IPS-18a (cell line): ENCODE results near the gene MAVS.
"Not testable (repeated sequence)": the region's sequence is repeated elsewhere in the genome, so short reads cannot be mapped to it uniquely, and the experiment has no call there.

Source experiments
- H3K27ac ChIP-seq: one replicate; pipeline ENCODE4 v1.5.1; 2013; ENCODE audit warnings: low read length
- H3K27me3 ChIP-seq: one replicate; pipeline ENCODE4 v1.6.1; 2013; ENCODE audit warnings: mild to moderate bottlenecking, low read length; ENCODE audit not compliant: control insufficient read depth, insufficient read depth
- H3K36me3 ChIP-seq: one replicate; pipeline ENCODE4 v1.6.1; 2013; ENCODE audit warnings: low read depth, low read length; ENCODE audit not compliant: control insufficient read depth
- H3K4me1 ChIP-seq: one replicate; pipeline ENCODE4 v1.6.1; 2013; ENCODE audit warnings: low read depth, low read length; ENCODE audit not compliant: control insufficient read depth
- H3K4me3 ChIP-seq: one replicate; pipeline ENCODE4 v1.5.1; 2013; ENCODE audit warnings: low read length
- H3K9ac ChIP-seq: one replicate; pipeline ENCODE4 v1.6.1; 2013; ENCODE audit warnings: mild to moderate bottlenecking, low read length, moderate library complexity
- H3K9me3 ChIP-seq: one replicate; pipeline ENCODE4 v1.6.1; 2013; ENCODE audit warnings: low read depth, low read length; ENCODE audit not compliant: control insufficient read depth

MAVS gene

GRCh38 chr20:3904857-3905256 lies 58.2 kb downstream of the MAVS start:
- no peaks in the 10 kb centered on the region for H3K27me3 ChIP-seq
- no peaks in the 10 kb centered on the region for H3K9me3 ChIP-seq
- H3K4me1 ChIP-seq, result peaks cover 4% of the 10 kb centered on the region
- no peak overlapping the region for H3K4me3 ChIP-seq
- no peak overlapping the region for H3K27ac ChIP-seq
- H3K36me3 ChIP-seq, result peaks cover 26% of the 10 kb centered on the region
- no peak overlapping the region for H3K9ac ChIP-seq

GRCh38 chr20:3906744-3907721 lies 60.4 kb downstream of the MAVS start:
- not testable (repeated sequence) for H3K27ac ChIP-seq

DNA sequence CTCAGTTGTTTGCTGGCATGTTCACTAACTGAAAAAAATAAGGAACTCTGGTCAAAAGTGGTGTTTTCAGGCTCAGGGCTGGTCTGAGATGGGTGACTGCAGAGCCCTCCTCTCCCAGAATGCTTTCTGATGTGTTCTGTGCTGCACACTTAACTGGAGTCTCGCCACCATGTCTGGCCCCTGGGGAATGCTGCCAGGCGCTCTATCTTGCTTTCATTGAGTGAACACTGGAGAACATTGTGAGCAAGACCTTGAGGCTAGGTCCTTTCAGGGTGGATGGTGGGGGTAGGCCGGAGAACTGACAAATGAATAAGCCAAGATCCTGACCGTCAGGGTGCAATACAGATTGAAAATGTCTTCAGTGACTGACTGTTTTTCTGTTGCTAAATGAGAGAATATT lies 62.0 kb downstream of the MAVS start:
- Histone ChIP-seq H3K36me3 (peaks cover 61% of the 10 kb centered on the region), H3K9ac (no peak overlapping the region), H3K27me3 (no peaks in the 10 kb centered on the region), H3K27ac (no peak overlapping the region), H3K9me3 (no peaks in the 10 kb centered on the region), H3K4me1 (no peaks in the 10 kb centered on the region), H3K4me3 (no peak overlapping the region)

More at GRCh38 chr20:3906744-3907721, 60.4 kb downstream of the MAVS start:
- not testable (repeated sequence) for H3K9me3 ChIP-seq, H3K4me3 ChIP-seq, H3K4me1 ChIP-seq, H3K9ac ChIP-seq, H3K27me3 ChIP-seq
- H3K36me3 ChIP-seq, result peaks cover 48% of the 10 kb centered on the region

DNA sequence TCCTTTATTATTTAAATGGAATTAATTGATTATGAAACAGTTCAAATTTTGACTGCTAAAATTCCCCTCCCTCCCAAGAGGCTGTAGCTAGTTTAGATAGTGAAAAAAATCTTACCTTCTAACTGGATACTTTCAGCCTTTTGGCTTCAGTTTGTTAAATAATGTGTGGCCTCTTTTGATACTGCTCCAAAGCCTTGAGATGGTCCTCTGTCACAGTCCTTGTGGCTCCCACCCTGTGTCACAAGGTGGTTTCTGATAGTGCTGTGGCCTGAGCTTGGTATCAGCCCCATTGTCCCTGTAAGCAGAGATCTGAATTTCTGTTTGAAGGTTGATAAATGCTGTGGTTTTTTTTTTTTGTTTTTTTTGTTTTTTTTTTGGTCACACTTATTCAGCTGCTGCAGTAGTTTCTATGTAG lies 63.3 kb downstream of the MAVS start:
- Histone ChIP-seq H3K36me3 (peaks cover 71% of the 10 kb centered on the region), H3K27ac (no peak overlapping the region), H3K27me3 (no peaks in the 10 kb centered on the region), H3K9me3 (no peaks in the 10 kb centered on the region), H3K9ac (no peak overlapping the region), H3K4me1 (no peaks in the 10 kb centered on the region), H3K4me3 (no peak overlapping the region)

- H3K27ac ChIP-seq, result no peak overlapping the region
- H3K4me3 ChIP-seq, result no peak overlapping the region
- no peaks in the 10 kb centered on the region for H3K27me3 ChIP-seq
- no peaks in the 10 kb centered on the region for H3K4me1 ChIP-seq
- no peaks in the 10 kb centered on the region for H3K9me3 ChIP-seq
- peaks cover 78% of the 10 kb centered on the region for H3K36me3 ChIP-seq
- H3K9ac ChIP-seq, result no peak overlapping the region
Measured at GRCh38 chr20:3910853-3911252, 64.2 kb downstream of the MAVS start.

DNA sequence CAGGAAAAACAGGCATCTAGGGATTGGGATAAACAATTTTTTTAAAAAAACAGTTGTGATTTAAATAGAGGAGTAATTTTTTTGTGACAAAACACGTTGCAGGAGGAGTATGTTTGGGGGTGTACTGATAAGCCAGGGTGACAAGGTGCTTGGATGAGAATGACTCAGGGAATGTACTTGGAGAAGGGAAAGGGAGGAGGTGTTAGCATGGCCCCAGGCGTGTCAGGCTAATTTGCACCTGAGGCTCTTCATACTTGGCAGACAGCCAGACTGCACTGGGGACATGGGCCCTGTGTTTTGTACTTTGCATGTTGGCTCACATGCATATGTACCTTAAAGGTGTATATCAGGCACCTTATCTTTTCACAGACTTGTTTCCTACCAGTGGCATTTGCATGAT lies 65.3 kb downstream of the MAVS start:
- no peaks in the 10 kb centered on the region for H3K4me1 ChIP-seq
- peaks cover 89% of the 10 kb centered on the region for H3K36me3 ChIP-seq

GRCh38 chr20:3914446-3914845 lies 67.8 kb downstream of the MAVS start:
- H3K27ac ChIP-seq, result no peak overlapping the region
- H3K9ac ChIP-seq, result no peak overlapping the region
- H3K4me3 ChIP-seq, result no peak overlapping the region
- H3K36me3 ChIP-seq, result peaks cover 89% of the 10 kb centered on the region
- H3K9me3 ChIP-seq, result no peaks in the 10 kb centered on the region
- H3K27me3 ChIP-seq, result no peaks in the 10 kb centered on the region
- no peaks in the 10 kb centered on the region for H3K4me1 ChIP-seq

More for the DNA sequence above, 65.3 kb downstream of the MAVS start:
- Histone ChIP-seq H3K27ac (no peak overlapping the region), H3K9ac (no peak overlapping the region), H3K4me3 (no peak overlapping the region), H3K27me3 (no peaks in the 10 kb centered on the region), H3K9me3 (no peaks in the 10 kb centered on the region)

DNA sequence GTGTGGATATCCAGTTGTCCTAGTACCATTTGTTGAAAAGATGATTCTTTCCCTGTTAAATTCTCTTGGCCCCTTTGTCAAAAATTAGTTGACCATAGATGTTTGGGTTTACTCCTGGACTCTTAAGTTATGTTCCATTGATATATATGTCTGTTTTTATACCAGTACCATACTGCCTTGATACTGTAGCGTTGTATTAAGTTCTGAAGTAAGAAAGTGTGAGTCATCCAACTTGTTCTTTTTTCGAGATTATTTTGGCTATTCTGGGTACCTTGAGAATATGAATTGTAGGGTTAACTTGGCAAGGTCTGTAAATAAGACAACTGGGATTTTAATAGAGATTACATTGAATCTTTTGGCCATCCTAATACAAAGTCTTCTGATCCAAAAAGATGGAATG lies 69.1 kb downstream of the MAVS start:
- Histone ChIP-seq H3K4me1 (no peaks in the 10 kb centered on the region), H3K9ac (no peak overlapping the region), H3K27me3 (no peaks in the 10 kb centered on the region), H3K9me3 (no peaks in the 10 kb centered on the region), H3K36me3 (peaks cover 83% of the 10 kb centered on the region), H3K4me3 (no peak overlapping the region), H3K27ac (no peak overlapping the region)

GRCh38 chr20:3916364-3916763 lies 69.7 kb downstream of the MAVS start:
- H3K27ac ChIP-seq, result no peak overlapping the region
- peaks cover 76% of the 10 kb centered on the region for H3K36me3 ChIP-seq
- H3K4me3 ChIP-seq, result no peak overlapping the region
- no peaks in the 10 kb centered on the region for H3K4me1 ChIP-seq
- no peaks in the 10 kb centered on the region for H3K27me3 ChIP-seq
- H3K9ac ChIP-seq, result no peak overlapping the region
- H3K9me3 ChIP-seq, result no peaks in the 10 kb centered on the region

DNA sequence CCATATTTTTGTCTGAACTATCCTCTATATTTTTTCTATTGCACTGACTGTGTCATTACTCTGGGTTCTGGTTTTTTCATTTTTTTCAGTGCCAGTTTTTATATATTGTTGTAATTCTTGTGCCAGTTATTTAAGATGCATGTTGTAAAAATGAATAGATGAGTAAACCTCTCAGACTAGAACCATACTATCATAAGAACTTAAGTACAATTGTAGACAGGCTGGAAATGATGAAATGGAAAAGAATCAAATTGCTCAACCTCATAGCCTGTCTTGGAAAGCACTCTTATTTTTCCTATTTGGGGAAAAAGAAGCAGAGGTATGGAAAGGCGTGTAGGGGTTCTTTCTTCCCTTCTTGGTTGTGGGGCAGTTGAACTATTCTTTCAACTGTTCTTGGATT lies 72.7 kb downstream of the MAVS start:
- Histone ChIP-seq H3K36me3 (peaks cover 81% of the 10 kb centered on the region), H3K9ac (no peak overlapping the region), H3K4me3 (no peak overlapping the region), H3K4me1 (no peaks in the 10 kb centered on the region), H3K27ac (no peak overlapping the region), H3K27me3 (no peaks in the 10 kb centered on the region), H3K9me3 (no peaks in the 10 kb centered on the region)

DNA sequence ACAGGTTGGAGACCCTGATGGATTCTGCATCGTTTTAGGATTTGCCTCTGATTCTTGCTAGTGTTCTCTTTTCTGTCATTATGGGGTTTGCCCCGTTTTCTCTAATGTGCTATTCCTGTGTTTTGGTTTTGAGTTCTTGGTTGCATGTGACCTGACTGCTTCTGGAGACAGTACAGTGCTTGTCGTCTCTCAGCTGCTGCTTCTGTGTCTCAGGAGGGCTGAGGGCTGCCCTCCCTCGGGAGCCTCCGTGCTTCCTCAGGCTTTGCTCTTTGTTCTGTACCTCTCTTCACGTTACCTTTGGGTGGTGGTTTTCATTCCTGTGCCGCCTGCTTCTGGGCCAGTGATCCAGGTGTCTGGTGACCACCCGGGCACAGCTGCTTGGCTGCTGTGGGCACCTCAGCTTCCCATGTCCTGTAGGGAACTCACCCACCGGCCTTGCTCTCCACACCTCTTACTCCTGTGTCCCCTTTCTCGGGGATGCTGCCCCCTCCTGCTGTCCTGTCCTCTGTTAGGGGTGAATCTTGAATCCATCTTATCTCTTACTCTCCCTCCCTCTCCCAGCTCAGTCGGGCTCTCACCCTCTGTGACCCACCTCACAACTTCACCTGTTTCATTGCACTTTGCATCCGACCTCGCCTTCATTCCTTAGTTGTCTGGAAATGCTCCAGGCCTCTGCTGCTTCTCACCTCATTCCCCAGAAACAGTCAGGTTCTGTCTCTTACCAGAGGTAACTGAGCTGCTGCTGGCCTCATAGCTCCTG lies 75.8 kb downstream of the MAVS start:
- H3K4me3 ChIP-seq, result no peak overlapping the region
- H3K9me3 ChIP-seq, result no peaks in the 10 kb centered on the region
- peaks cover 3% of the 10 kb centered on the region for H3K4me1 ChIP-seq
- no peak overlapping the region for H3K9ac ChIP-seq
- H3K27ac ChIP-seq, result no peak overlapping the region
- H3K36me3 ChIP-seq, result peaks cover 53% of the 10 kb centered on the region
- no peaks in the 10 kb centered on the region for H3K27me3 ChIP-seq
